GM18858 (cell line): ENCODE measurements around the gene COA1.
"Not testable (repeated sequence)": the region's sequence is repeated elsewhere in the genome, so short reads cannot be mapped to it uniquely, and the experiment has no call there.

Experiments used
- ATAC-seq: cut with Tn5 transposase; IDR thresholded peaks from one replicate; pipeline ENCODE4 v1.9.1; 2021; ENCODE audit not compliant: unreplicated experiment

COA1 gene

DNA sequence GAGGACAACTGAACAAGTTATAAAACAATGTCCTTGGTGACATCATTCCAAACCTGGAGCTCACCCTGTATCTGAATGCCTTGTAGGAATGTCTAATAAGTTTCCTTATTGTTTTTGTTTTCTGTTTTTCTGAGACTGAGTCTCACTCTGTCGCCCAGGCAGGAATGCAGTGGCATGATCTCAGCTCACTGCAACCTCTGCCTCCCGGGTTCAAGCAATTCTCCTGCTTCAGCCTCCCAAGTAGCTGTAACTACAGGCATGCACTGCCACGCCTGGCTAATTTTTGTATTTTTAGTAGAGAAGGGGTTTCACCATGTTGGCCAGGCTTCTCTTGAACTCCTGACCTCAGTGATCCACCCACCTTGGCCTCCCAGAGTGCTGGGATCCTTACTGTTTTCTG lies 2.2 kb upstream of the COA1 start:
- ATAC-seq, result not testable (repeated sequence)

DNA sequence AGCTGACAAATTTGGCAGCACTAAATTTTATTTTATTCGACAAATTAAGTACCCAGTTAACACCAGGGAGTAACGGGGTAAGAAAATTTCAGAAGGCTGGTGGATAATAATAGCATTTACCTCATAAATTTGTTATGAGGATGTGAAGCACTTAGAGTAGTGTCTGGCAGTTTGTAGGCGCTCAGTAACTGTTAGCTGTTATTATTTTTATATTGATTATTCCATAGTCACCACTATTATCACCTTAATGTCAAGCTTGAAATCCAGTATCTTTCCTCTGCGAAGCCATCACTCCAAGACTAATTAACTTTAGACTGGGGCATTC lies 563 bp upstream of the COA1 start:
- ATAC-seq, result no peak

DNA sequence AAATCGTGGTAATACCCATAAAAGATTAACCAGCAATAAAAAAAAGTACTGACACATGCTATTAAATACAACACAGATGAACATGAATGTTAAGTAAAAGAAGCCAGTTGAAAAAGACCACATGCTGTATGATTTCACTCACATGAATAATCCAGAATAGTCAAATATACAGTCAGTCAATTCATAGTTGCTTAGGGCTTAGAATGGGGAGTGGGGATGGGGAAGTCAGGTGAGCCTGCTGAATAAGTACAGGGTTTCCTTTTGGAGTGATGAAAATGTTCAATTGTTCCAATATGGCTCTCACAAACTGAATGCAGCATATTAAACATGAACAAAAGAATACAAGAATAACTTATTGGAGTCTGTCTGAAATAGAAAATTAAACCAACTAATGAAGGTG lies 1.8 kb downstream of the COA1 start:
- no peak for ATAC-seq

DNA sequence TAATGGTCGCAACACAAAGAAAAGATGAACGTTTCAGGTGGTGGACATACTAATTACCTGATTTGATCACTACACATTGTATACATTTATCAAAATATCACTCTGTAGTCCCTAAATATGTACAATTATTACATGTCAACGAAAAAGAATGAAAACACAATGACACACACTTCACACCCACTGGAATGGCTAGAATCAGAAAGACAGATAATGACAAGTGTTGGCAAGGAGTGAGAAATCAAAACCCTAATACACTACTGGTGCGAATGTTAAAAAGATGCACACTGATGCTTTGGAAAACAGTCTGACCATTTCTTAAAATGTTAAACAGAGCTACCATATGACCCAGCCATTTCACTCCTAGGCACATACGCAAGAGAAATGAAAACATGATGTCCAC lies 2.3 kb downstream of the COA1 start:
- ATAC-seq, result no peak

DNA sequence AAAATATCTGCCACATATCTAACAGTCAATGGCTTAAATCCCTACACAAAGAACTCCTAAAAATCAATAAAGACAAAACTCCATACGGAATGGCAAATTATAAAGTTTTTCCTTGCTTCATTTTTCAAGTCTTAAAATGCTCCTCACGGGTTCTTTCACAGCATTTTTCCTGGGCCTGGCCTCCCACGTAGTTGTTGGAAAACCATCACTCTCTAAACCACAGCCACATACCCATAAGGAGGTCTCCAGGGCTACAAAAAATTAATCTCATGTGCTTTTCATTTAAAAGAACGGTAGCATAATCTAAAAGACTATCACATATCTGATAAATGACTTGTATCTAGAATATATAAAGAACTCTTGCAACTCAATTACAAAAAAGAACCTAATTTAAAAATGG lies 2.9 kb downstream of the COA1 start:
- ATAC-seq, result no peak

DNA sequence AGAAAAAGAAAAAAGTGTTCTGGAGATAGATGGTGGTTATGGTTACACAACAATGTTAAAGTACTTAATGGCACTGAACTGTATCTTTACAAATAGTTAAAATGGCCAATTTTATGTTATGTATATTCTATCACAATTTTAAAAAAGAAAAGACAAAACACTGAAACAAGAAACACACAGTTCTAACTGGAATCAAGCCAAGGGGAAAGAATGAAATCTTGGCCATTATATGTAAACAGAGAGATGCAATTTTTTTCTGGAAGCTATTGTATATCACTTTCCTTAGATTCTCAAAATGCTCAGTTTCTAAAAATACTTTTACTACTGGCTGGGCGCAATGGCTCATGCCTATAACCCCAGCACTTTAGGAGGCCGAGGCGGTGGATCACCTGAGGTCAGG lies 4.1 kb downstream of the COA1 start:
- ATAC-seq, result no peak

DNA sequence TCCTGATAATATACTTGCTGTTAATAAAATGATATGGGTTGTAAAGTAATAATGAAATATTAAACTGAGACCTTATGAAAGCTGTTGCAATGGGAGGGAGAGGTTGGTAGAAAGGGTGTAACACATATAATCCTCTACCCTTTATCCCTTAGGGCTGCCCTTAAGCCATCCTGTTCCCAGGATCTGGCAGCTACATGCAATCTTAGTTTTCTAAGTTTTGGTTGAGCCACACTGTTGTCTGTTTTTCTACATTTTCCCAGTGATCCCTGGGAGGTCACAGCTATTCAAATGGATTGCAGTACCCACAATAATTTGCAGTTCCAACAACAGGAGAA lies 6.3 kb downstream of the COA1 start:
- ATAC-seq, result no peak

DNA sequence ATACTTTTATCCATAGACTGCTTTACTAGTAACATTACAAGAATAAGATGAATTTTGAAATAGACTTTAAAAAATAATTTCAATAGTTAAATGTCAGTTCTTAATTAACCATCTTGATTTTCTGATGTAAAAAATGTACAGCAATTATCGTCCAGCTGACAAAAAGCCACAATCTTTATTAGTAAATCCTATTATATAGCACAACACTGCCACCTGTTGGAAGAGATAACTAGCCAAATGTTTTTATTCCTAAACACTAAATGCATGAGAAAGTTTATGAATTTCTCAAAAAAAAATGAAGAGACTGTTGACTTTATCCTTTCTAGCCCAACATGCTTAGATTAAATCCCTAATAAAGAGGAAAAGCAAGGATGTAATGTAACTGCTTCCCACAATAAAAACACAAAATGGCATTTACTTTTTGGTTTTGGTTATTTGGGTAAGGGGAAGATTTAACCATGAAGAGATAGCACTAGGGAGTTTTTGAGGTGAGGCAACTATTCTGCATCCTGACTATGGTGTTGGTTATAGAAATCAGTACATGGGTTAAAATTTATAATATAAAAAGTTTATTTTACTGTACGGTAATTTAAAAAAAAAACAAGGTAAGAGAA lies 8.0 kb downstream of the COA1 start:
- ATAC-seq, result no peak

DNA sequence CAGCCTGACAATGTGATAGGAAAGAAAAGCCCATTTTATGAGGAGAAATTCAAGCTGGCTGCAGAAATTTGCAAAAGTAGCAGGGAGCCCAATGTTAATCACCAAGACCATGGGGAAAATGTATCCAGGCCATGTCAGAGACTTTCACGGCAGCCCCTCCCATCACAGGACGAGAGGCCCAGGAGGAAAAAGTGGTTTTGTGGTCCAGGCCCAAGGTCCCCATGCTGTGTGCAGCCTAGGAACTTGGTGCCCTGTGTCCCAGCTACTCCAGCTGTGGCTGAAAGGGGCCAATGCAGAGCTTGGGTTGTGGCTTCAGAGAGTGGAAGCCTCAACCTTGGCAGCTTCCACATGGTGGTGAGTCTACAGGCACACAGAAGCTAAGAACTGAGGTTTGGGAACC lies 12.7 kb downstream of the COA1 start:
- ATAC-seq, result no peak

DNA sequence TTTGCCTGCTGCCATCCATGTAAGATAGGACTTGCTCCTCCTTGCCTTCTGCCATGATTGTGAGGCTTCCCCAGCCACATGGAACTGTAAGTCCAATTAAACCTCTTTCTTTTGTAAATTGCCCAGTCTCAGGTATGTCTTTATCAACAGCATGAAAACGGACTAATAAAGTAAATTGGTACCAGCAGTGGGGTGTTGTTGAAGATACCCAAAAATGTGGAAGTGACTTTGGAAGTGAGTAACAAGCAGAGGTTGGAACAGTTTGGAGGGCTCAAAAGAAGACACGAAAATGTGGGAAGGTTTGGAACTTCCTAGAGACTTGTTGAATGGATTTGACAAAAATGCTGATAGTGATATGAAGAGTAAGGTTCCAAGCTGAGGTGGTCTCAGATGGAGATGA lies 13.4 kb downstream of the COA1 start:
- ATAC-seq, result not testable (repeated sequence)

DNA sequence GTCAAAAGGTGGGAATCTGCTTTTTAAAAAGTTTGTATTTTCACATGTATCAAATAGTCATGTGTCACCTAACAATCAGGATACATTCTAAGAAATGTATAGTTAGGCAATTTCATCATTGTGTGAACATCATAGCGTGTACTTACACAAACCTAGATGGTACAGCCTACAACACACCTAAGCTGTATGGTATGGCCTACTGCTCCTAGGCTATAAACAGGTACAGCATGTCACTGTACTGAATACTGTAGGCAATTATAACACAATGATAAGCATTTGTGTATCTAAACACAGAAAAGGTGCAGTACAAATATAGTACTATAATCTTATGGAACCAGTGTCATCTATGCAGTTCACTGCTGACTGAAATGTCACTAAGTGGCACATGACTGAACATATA lies 17.8 kb downstream of the COA1 start:
- no peak for ATAC-seq

DNA sequence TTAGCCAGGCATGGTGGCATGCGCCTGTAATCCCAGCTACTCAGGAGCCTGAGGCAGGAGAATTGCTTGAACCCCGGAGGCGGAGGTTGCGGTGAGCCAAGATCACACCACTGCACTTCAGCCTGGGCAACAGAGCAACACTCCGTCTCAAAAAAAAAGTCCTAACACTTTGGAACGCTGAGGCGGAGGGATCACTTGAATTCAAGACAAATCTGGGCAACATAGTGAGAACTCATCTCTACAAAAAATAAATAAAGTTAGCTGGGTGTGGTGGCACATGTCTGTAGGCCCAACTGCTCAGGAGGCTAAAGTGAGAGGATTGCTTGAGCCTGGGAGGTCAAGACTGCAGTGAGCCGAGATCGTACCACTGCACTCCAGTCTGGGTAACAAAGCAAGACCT lies 21.3 kb downstream of the COA1 start:
- ATAC-seq, result not testable (repeated sequence)

DNA sequence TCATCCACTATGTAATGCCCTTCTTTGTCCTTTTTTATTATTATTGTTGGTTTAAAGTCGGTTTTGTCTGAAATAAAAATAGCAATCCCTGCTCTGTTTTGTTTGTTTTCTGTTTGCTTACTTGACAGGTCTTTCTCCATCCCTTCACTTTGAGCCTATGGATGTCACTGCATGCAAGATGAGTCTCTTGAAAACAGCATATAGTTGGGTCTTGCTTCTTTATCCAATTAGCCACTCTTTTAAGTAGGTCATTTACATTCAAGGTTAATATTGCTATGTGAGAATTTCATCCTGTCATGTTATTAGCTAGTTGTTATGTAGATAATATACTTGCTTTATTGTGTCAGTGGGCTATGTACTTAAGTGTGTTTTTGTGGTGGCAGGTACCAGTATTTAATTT lies 25.8 kb downstream of the COA1 start:
- no peak for ATAC-seq

DNA sequence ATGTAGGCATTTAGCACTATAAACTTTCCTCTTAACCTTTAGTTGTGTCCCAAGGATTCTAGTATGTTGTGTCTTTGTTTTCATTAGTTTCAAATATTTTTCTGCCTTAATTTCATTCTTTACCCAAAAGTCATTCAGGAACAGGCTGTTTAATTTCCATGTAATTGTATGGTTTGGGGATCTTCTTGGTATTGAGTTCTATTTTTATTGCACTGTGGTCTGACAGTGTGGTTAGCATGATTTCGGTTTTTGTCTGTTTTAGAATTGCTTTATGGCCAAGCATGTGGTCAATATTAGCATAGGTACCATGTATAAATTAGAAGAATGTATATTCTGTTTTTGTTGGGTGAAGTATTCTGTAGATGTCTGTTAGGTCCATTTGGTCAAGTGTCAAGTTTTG lies 26.3 kb downstream of the COA1 start:
- no peak for ATAC-seq

DNA sequence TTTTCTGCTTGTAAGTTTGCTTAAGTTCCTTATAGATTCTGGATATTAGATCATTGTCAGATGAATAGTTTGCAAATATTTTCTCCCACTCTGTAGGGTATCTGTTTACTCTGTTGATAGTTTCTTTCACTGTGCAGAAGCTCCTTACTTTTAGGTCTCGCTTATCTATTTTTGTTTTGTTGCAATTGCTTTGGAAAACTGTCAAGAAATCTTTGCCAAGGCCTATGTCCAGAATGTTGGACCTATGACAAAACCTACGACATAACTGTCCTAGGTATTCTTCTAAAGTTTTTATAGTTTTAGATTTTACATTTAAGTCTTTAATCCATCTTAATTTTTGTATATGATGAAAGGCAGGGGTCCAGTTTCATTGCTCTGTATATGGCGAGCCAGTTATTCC lies 27.4 kb downstream of the COA1 start:
- ATAC-seq, result no peak

DNA sequence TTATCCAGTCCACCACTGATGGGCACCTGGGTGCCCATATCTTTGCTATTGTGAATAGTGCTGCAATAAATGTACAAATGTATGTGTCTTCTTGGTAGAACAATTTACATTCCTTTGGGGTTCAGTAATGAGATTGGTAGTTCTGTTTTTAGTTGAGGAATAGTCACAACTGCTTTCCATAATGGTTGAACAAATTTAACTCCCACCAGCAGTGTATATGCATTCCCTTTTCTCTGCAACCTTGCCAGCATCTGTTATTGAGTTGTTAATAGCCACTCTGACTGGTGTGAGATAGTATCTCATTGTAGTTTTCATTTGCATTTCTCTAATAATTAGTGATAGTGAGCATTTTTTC lies 27.8 kb downstream of the COA1 start:
- no peak for ATAC-seq

DNA sequence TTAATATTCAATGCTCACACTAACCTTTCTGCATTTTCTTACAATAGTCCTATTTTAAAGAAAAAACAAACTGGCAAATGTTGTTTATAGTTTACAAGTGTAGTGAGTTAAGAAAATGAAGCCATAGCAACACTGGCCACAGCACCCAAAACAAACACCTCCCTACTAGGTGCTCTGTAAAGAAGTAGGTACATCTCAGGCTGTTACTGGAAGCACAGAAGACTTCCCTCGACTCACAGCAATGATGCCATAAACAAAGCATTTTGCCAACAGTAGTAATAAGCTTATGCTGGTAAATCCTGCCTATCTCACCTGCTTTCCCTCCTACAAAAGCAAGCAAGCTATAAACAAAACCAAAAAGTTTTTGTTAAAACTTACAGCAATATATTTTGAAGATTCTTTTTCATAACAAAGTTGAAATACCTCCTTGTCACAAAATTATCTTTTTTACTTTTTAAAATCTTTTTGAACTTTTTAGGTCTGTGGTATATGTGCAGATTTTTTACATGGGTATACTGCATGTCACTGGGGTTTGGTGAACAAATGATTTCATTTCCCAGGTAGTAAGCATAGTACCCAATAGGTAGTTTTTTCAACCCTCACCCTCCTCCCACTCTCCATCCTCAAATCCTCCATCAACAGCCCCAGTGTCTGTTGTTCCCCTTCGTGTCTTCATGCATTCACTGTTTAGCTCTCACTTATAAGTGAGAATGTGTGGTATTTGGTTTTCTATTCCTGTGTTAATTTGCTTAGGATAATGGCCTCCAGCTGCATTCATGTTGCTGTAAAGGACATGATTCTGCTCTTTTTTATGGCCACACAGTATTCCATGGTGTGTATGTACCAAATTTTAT lies 28.4 kb downstream of the COA1 start:
- ATAC-seq, result no peak

DNA sequence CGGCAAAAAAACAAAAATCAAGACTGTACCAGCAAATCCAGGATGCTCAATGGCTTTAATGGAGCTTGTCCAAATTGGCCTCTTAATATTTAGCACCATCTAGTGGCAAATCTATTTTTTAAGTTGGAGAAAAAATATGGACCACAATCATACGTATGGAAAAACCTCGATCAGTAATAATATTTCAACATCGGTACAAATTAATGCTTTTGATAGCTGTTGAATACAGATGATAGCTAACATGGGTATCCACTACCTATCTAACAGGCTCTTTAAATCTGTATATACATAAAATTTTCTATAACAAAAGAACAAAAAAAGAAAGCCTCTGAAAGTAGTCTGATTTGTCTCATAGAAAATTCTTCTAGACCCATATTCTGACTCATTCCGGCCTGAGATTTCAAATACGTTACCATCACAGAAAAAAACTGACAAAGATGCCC lies 29.2 kb downstream of the COA1 start:
- no peak for ATAC-seq

DNA sequence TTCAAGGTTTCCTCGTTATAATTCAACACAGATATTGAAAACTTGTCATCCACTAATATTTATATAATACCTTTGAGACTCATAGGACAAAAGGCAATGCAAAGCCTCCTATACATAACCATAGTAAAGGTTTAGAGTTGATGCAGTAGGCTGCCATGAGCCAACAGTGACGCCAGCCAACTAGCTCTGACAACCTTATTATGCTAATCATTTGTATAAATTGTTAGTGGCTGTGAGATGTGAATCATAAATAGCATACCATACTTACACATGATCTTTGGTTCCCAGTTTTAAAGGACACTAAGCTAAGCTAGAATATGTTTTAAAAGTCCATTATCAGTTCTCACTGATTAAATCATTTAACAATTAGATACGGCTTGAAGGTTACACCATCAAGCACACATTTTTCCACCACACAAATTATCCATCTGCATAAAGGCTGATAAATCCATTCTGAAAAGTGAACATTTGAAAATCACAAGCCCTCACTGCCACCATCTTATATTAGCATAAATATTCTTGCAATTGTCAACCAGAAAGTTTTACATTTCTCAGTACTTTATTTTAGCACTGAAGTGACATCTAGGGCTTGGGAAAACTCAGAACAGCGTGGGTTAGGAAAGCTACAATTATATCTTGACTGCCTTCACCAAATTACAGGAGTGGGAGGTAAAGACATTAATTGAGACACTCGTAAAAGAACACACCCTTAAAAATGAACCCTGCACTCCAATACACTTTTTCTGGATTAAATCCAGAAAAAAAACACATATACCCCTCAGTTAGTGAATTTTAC lies 30.7 kb downstream of the COA1 start:
- ATAC-seq, result no peak

DNA sequence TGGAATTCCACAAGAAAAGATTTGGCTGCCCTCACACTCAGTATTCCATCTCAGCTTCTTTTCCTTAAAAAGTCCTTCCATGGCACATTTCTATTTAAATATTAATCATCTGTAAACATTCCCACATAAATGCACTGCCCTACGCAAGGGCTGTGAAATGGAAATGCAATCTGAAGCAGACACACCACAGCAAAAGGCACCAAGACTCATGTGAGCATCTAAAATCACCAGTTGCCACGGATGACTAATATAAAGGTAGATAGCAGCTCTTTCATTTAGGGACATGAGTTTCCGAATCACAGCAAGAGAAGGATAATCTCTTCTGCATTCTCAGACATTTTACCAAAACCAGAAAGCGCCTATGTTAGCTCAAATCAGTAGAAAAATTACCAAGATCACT lies 31.6 kb downstream of the COA1 start:
- ATAC-seq, result no peak

DNA sequence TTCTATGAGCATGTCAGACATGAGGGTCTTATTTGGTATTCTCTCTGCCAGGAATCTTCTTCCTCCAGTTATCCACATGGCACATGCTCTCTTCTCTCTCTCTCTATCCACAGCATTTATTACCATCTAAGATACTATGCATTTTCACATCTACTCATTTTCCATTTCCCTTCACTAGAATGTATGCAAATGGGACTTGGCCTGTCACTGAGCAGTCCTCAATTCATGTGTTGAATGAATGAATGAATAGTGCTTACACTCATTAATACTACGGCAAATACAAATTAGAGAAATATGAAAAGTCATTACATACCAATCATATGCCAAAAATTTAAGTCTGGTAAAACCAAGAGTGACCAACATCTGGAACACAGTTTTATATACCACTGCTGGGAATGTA lies 34.0 kb downstream of the COA1 start:
- no peak for ATAC-seq

DNA sequence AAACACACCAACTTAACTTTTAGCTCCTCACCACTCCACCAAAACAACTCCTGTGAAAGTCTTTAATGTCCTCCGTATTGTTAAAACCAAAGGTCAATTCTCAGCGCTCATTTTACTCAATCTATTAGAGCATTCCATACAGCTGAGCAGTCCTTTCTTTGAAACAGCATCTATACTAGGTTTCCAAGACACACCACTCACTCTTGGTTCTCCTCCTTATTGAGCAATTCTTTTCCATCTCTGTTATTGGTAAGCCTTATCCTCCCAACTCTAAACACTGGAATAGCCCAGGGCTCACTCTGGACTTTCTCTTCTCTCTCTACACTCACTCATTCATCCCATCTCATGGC lies 34.9 kb downstream of the COA1 start:
- ATAC-seq, result no peak
